H1 (cell line): ENCODE measurements around the gene NSMCE3. TPM values are rescaled to one million over a fixed set of nuclear protein-coding genes. Genes with fewer than 3 reads are reported as not detected.

Experiments used
- CTCF ChIA-PET: fragments of 300-600 bp; sonication (Branson Sonifier 250); formaldehyde crosslinking; loops from one replicate; lab custom pipeline; 2021; ENCODE audit not compliant: partially characterized antibody; lab: Charles Lee
- POLR2A ChIA-PET: fragments of 300-600 bp; sonication (Branson Sonifier 250); formaldehyde crosslinking; loops from one replicate; lab custom pipeline; 2021; ENCODE audit warnings: inconsistent platforms; ENCODE audit not compliant: partially characterized antibody; lab: Charles Lee
- DNase-seq, 2 experiments: peaks; one replicate each; pipeline versions ENCODE4 v3.0.0 to v3.0.0-alpha.2; 2010 to 2022; ENCODE audit warnings: low spot score in 2 of 2, low read depth in 1 of 2, mixed read lengths in 1 of 2
- FAIRE-seq: peaks from 2 replicates; lab custom pipeline; 2011; peaks lifted over from hg19 to GRCh38; lab: Jason Lieb, UNC
- H2AFZ ChIP-seq: 2 replicates; pipeline ENCODE4 v1.8.1; 2012; ENCODE audit warnings: low read length, inconsistent platforms
- H2AK5ac ChIP-seq: 2 replicates; pipeline ENCODE4 v1.6.1; 2013; ENCODE audit warnings: low read depth, low read length
- H2BK120ac ChIP-seq: replicated peaks from 2 replicates; pipeline ENCODE3; 2013; ENCODE audit warnings: low read depth, low read length, inconsistent platforms
- H2BK12ac ChIP-seq: 2 replicates; pipeline ENCODE4 v1.6.1; 2013; ENCODE audit warnings: low read depth, low read length
- H2BK15ac ChIP-seq: 2 replicates; pipeline ENCODE4 v1.6.1; 2013; ENCODE audit warnings: low read length
- H2BK20ac ChIP-seq: 2 replicates; pipeline ENCODE4 v1.6.1; 2013; ENCODE audit warnings: low read length
- H2BK5ac ChIP-seq: 2 replicates; pipeline ENCODE4 v1.6.1; 2013; ENCODE audit warnings: low read depth, low read length
- H3K14ac ChIP-seq: 2 replicates; pipeline ENCODE4 v1.6.1; 2013; ENCODE audit warnings: inconsistent platforms; ENCODE audit not compliant: insufficient read length
- H3K18ac ChIP-seq: 2 replicates; pipeline ENCODE4 v1.6.1; 2013; ENCODE audit warnings: low read length; ENCODE audit errors: extremely low read depth
- H3K23ac ChIP-seq: 2 replicates; pipeline ENCODE4 v1.6.1; 2013; ENCODE audit warnings: inconsistent platforms; ENCODE audit not compliant: insufficient read length
- H3K23me2 ChIP-seq: 2 replicates; pipeline ENCODE4 v1.6.1; 2013; ENCODE audit warnings: low read depth, low read length
- H3K27ac ChIP-seq: 2 replicates; pipeline ENCODE4 v1.6.1; 2011; ENCODE audit warnings: low read depth, low read length, inconsistent platforms
- H3K27me3 ChIP-seq, 4 experiments: replicated peaks in 1 of 4; 1 replicate in 1 of 4; 2 replicates in 3 of 4; pipeline versions ENCODE4 v1.6.1 to v1.8.1; 2011 to 2013; ENCODE audit warnings: low read length in 3 of 4, mild to moderate bottlenecking in 3 of 4, inconsistent platforms in 2 of 4, mixed read lengths in 2 of 4, moderate library complexity in 1 of 4; ENCODE audit not compliant: control insufficient read depth in 3 of 4, insufficient read depth in 3 of 4; ENCODE audit errors: extremely low read depth in 1 of 4
- H3K36me3 ChIP-seq, 4 experiments: 2 replicates each; pipeline versions ENCODE4 v1.6.1 to v1.8.1; 2011 to 2013; ENCODE audit warnings: mild to moderate bottlenecking in 4 of 4, low read length in 3 of 4, moderate library complexity in 2 of 4, control low read depth in 1 of 4, inconsistent platforms in 1 of 4; ENCODE audit not compliant: insufficient read depth in 4 of 4, control insufficient read depth in 2 of 4
- H3K4ac ChIP-seq: replicated peaks from 2 replicates; pipeline ENCODE3; 2013; ENCODE audit warnings: low read length, low read depth, mixed read lengths, inconsistent platforms; ENCODE audit not compliant: insufficient read length
- H3K4me1 ChIP-seq, 4 experiments: replicated peaks in 1 of 4; 1 replicate in 1 of 4; 2 replicates in 3 of 4; pipeline versions ENCODE4 v1.6.1 to v1.8.1; 2011 to 2013; ENCODE audit warnings: low read length in 3 of 4, inconsistent platforms in 2 of 4, mixed read lengths in 1 of 4; ENCODE audit not compliant: insufficient read depth in 4 of 4, control insufficient read depth in 3 of 4
- H3K4me2 ChIP-seq, 2 experiments: 2 replicates each; pipeline versions ENCODE4 v1.6.1 to v1.8.1; 2011 to 2013; ENCODE audit warnings: low read depth in 2 of 2, low read length in 2 of 2, control low read depth in 1 of 2, inconsistent platforms in 1 of 2, mild to moderate bottlenecking in 1 of 2; ENCODE audit not compliant: insufficient read depth in 1 of 2
- H3K4me3 ChIP-seq, 4 experiments: fragments of 200-600, 300-600 bp in 1 of 4; sonication (generic), shearing (Covaris generic), sonication (Bioruptor Twin) in 1 of 4; 2 replicates each; pipeline versions ENCODE4 v1.5.1 to v1.8.1; 2011 to 2016; ENCODE audit warnings: low read length in 4 of 4, low read depth in 3 of 4, control low read depth in 2 of 4, inconsistent platforms in 2 of 4, mild to moderate bottlenecking in 2 of 4, mixed read lengths in 1 of 4, moderate library complexity in 1 of 4; ENCODE audit not compliant: insufficient read depth in 2 of 4; ENCODE audit errors: extremely low read depth in 1 of 4
- H3K56ac ChIP-seq: replicated peaks from 2 replicates; pipeline ENCODE3; 2013; ENCODE audit warnings: low read depth, mild to moderate bottlenecking, mixed read lengths, low read length, inconsistent platforms; ENCODE audit not compliant: insufficient read length
- H3K79me1 ChIP-seq: 2 replicates; pipeline ENCODE4 v1.6.1; 2013; ENCODE audit warnings: low read depth, low read length, control low read depth
- H3K79me2 ChIP-seq, 2 experiments: 2 replicates each; pipeline versions ENCODE4 v1.6.1 to v1.8.1; 2012 to 2013; ENCODE audit warnings: low read length in 2 of 2, mild to moderate bottlenecking in 2 of 2, inconsistent platforms in 1 of 2; ENCODE audit not compliant: insufficient read depth in 2 of 2, control insufficient read depth in 1 of 2
- H3K9ac ChIP-seq, 4 experiments: replicated peaks in 1 of 4; 1 replicate in 1 of 4; 2 replicates in 3 of 4; pipeline versions ENCODE4 v1.6.1 to v1.8.1; 2011 to 2013; ENCODE audit warnings: low read depth in 3 of 4, low read length in 3 of 4, control low read depth in 2 of 4, mild to moderate bottlenecking in 2 of 4, moderate library complexity in 2 of 4, inconsistent platforms in 1 of 4; ENCODE audit errors: extremely low read depth in 1 of 4
- H3K9me3 ChIP-seq, 2 experiments: 2 replicates each; pipeline versions ENCODE4 v1.6.1 to v1.8.1; 2012 to 2013; ENCODE audit warnings: mild to moderate bottlenecking in 2 of 2, moderate library complexity in 2 of 2, control low read depth in 1 of 2, inconsistent platforms in 1 of 2, low read depth in 1 of 2, low read length in 1 of 2, mixed read lengths in 1 of 2; ENCODE audit not compliant: insufficient read depth in 2 of 2
- H4K20me1 ChIP-seq, 2 experiments: replicated peaks in 1 of 2; 2 replicates each; pipeline versions ENCODE3 to v1.8.1; 2011 to 2013; ENCODE audit warnings: inconsistent platforms in 2 of 2, low read length in 2 of 2, mild to moderate bottlenecking in 1 of 2; ENCODE audit not compliant: insufficient read depth in 2 of 2, control insufficient read depth in 1 of 2
- H4K5ac ChIP-seq: 2 replicates; pipeline ENCODE4 v1.6.1; 2013; ENCODE audit warnings: low read length, low read depth, mixed read lengths, inconsistent platforms; ENCODE audit not compliant: insufficient read length
- H4K8ac ChIP-seq: 2 replicates; pipeline ENCODE4 v1.8.0; 2013; ENCODE audit warnings: mild to moderate bottlenecking, moderate library complexity, low read length, inconsistent platforms; ENCODE audit not compliant: insufficient read depth; ENCODE audit errors: extremely low read depth
- H4K91ac ChIP-seq: replicated peaks from 2 replicates; pipeline ENCODE3; 2013; ENCODE audit warnings: low read length, mixed read lengths, inconsistent platforms; ENCODE audit not compliant: insufficient read length
- HDAC2 ChIP-seq, 2 experiments: fragments of 300-600 bp in 1 of 2; sonication (generic) in 1 of 2; IDR thresholded peaks; 2 replicates each; pipeline ENCODE4 v1.6.1; 2011 to 2012; ENCODE audit warnings: low read depth in 2 of 2, low read length in 2 of 2, mild to moderate bottlenecking in 2 of 2, moderate library complexity in 2 of 2, borderline replicate concordance in 1 of 2, inconsistent platforms in 1 of 2
- NRF1 ChIP-seq: IDR thresholded peaks from 2 replicates; pipeline ENCODE4 v1.6.1; 2011; ENCODE audit warnings: mild to moderate bottlenecking, low read depth, low read length, improper control_type of control experiment
- RXRA ChIP-seq: IDR thresholded peaks from 2 replicates; pipeline ENCODE4 v1.6.1; 2011; ENCODE audit warnings: low read depth, mild to moderate bottlenecking, low read length, moderate library complexity; ENCODE audit not compliant: insufficient read depth
- YY1 ChIP-seq: IDR thresholded peaks from 2 replicates; pipeline ENCODE4 v1.6.1; 2011; ENCODE audit warnings: low read depth, mild to moderate bottlenecking, low read length
- polyA plus RNA-seq, 7 experiments: library from polyadenylated mRNA; depleted of rRNA in 3 of 7; stranded (reverse) in 5 of 7; unstranded in 2 of 7; fragments of >200 nt in 5 of 7; fragments of 200-250 nt in 2 of 7; gene quantifications; 1 replicate in 5 of 7; 2 replicates in 1 of 7; 4 replicates in 1 of 7; pipeline versions ENCODE4 v1.2.1 to v1.2.3, GENCODE V29; 2011 to 2013; ENCODE audit warnings: missing spikeins in 2 of 7, mixed read lengths in 2 of 7
- total RNA-seq: library from RNA; stranded (reverse); fragmentation: NEBNext Ultra II Directional; extraction: Animal tissue kit (Norgen Biotek cat#: 25700); gene quantifications from 2 replicates; pipeline ENCODE4 v1.2.1, GENCODE V29; 2021

NSMCE3 gene
- total and polyA plus RNA-seq, 2 of the 8 experiments (the other 6 are each of a cell fraction or from before 2014, with no cell fraction given), result 4.3 to 6.7 TPM

DNA sequence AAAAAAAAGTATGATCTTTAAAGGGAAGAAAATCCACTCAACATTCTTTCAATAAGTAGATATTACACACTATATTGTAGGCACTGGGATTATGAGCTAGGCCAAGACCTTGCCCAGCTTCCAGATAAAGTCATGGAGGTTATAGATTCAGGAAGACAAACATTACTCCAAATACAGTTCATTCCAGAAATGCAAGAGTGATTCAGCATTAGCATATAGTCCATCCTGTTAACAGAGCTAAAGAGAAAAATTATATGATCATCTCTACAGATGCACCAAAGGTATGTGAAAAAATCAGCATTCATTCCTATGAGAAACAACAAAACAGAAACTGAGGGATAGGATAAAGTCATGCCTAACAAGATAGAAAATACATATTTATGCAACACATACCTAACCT, 42.1 kb upstream of the NSMCE3 start:
- no peaks in the 10 kb centered on the region for H4K20me1 ChIP-seq
- no peaks in the 10 kb centered on the region for H3K27me3 ChIP-seq
- H3K4ac ChIP-seq, result no peak overlapping the region
- no peaks in the 10 kb centered on the region for H3K9me3 ChIP-seq
- H3K23me2 ChIP-seq, result no peaks in the 10 kb centered on the region
- no peak overlapping the region for H4K91ac ChIP-seq
- H4K5ac ChIP-seq, result no peak overlapping the region
- H3K18ac ChIP-seq, result no peak overlapping the region
- H3K4me1 ChIP-seq, result no peaks in the 10 kb centered on the region; a peak in 1 of 7 replicates
- H2BK20ac ChIP-seq, result no peak overlapping the region
- H2BK15ac ChIP-seq, result no peak overlapping the region
- H2AFZ ChIP-seq, result no peak overlapping the region
- no peak overlapping the region for H3K56ac ChIP-seq
- no peak overlapping the region for H3K4me3 ChIP-seq
- ChIA-PET POLR2A (no interaction called here), CTCF (interaction anchor here (1.2 kb wide), 1 partner anchor 12 kb away, joined by 3 read pairs; no protein-coding TSS in a partner anchor)
- no peak overlapping the region for H4K8ac ChIP-seq
- no peak overlapping the region for H3K4me2 ChIP-seq
- no peaks in the 10 kb centered on the region for H3K79me1 ChIP-seq
- H3K23ac ChIP-seq, result no peak overlapping the region
- H2BK12ac ChIP-seq, result no peak overlapping the region
- H2AK5ac ChIP-seq, result no peak overlapping the region
- H2BK5ac ChIP-seq, result no peak overlapping the region
- no peak overlapping the region for H2BK120ac ChIP-seq
- no peaks in the 10 kb centered on the region for H3K79me2 ChIP-seq
- H3K14ac ChIP-seq, result no peak overlapping the region
- no peak for FAIRE-seq
- no peak for DNase-seq
- no peaks in the 10 kb centered on the region for H3K36me3 ChIP-seq
- no peak overlapping the region for H3K9ac ChIP-seq
- H3K27ac ChIP-seq, result no peak overlapping the region
- TF ChIP-seq RXRA (no peak), HDAC2 (IDR thresholded peaks at IDR 0.05; ENCODE audit: borderline replicate concordance in 1 of 2, low read depth in 2 of 2, low read length in 2 of 2) (no peak), NRF1 (no peak), YY1 (no peak)
